CD1c-positive myeloid dendritic cell (primary cell): ENCODE data around the gene PLK1.
A peak's percentile ranks its signal among the peaks of the same experiment; 100 is the strongest.

ENCODE experiments used
- DNase-seq: peaks from one replicate; pipeline ENCODE4 v3.0.0-alpha.2; 2016; ENCODE audit errors: extremely low spot score

Gene PLK1

DNA sequence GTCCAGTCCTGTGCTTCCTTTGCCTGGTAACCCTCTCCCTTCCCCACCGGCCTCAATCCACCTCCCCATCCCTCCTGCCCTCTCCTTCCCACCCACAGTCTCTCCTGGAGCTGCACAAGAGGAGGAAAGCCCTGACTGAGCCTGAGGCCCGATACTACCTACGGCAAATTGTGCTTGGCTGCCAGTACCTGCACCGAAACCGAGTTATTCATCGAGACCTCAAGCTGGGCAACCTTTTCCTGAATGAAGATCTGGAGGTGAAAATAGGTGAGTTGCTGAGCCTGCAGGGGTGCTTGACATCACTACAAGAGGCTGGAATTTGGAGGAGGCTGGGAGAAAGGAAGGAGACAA is 1.3 kb downstream of the PLK1 start:
- DNase-seq: no peak

DNA sequence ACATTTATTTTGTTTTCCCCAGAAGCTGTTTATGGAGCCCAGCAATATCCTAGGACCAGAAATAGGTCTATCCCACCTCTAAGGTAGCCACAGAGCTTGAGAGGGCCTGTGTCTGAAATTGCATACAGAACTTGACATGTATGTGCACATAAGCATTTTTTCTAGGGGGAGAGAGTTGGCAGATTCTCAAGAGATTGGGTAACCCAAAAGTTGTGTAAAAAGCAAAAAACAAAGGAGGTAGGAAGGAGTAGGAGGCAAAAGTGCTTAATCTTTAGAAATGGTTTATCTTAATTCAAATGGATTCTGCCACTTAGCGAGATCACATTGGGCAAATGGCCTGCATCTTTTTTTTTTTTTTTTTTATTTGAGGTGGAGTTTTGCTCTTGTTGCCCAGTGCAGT is 3.5 kb downstream of the PLK1 start:
- peak; percentile 14 for DNase-seq

- DNase-seq: no peak
These were observed 4.8 kb downstream of the PLK1 start for GRCh38 chr16:23683487-23683886.

DNA sequence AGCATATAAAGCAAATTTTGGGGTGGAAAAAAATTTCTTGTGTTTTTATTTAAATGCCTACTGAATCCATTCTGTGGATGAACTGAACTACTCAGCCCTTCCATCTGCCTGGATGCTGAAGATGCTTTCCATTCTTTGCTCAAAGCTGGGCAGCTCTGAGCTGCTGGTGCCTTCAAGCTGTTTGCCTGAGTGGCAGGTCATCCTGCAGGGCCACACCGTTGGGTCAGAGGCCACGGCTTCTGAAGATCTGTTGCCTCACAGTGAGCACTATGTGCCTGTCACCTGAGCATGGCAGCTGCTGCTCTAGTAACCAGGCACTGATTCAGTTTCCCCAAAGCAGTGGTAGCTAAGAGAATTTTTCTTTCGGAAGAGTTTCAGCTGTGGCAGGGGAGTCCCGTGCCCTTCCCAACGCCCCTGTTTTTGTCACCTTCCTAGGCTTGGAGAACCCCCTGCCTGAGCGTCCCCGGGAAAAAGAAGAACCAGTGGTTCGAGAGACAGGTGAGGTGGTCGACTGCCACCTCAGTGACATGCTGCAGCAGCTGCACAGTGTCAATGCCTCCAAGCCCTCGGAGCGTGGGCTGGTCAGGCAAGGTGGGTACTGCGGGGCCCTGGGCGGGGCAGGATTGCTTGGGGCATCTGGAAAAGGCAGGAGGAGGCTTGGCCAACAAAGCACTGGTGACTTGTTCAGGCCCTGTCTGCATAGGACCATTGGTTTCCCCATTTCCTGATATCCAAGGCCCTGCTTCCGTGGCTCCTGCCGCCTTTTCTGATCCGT is 8.5 kb downstream of the PLK1 start:
- DNase-seq: no peak

GRCh38 chr16:23689442-23690187 is 10.9 kb downstream of the PLK1 start:
- DNase-seq: no peak

- DNase-seq: no peak
These were observed 12.2 kb downstream of the PLK1 start for GRCh38 chr16:23690771-23691482.

GRCh38 chr16:23691483-23692189 is 12.9 kb downstream of the PLK1 start:
- no peak for DNase-seq

DNA sequence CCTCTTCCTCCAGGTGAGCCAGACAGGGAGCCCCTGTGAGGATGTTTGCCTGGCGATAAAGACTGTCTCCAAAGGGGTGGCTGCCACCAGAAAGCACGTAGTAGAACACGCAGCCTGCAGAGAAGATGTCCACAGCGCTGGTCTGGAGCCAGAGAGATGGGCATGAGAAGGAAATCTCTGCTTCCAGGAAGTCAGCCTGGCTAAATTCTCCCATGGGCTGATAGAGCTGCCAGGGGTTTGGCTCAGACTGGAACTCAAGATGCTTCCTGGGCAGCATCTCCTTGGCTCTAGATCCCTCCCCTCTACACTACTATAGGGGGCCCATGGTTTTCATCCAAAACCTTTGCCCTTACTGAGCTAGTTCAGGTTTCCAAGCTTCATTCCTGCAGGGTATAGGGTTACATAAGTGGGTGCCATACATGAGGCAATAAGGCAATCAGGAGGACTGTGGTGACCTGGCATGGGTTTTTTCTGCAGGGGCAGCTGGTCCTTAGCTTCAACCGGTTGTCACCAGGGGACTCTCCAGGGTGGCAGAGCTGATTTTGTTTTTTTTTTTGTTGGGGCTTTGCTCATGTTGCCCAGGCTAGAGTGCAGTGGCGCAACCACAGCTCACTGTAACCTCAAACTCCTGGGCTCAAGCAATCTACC is 13.6 kb downstream of the PLK1 start:
- no peak for DNase-seq

DNA sequence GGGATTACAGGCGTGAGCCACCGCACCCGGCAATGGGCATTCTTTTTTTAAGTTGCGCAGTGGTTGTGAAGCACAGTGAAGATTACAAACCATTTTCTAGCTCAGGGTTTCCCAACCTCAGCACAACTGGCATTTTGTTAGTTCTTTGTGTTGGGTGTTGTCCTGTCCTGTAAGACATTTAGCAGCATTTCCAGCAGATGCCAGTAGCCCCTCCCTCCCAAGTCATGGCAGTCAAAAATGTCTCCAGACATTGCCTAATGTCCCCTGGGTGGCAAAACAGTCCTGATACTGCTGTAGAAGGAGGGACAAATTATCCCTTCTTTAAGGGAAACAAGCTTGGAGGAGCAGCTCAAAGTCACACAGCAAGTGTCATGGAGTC is 15.6 kb downstream of the PLK1 start:
- no peak for DNase-seq

GRCh38 chr16:23694644-23695373 is 16.1 kb downstream of the PLK1 start:
- DNase-seq: no peak

GRCh38 chr16:23695756-23696155 is 17.1 kb downstream of the PLK1 start:
- no peak for DNase-seq

DNA sequence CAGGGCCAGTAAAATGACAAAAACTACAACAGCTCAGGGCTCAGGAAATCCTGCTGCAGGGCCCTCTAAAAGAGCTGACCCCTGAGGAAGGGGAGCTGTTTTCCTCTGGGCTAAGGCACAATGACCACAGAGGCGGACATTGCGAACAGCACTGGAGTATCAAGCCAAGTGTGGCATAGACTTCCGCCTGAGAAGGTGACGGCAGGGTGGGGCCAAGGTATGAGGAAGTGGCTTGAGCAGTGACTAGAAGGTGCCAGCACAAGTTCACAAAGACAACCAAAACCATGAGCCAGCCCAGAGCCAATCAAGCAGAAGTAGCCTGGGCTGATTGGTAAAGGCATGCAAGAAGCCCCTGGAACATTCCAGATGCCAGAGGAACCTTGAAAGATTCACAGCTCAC is 20.4 kb downstream of the PLK1 start:
- no peak for DNase-seq

- no peak for DNase-seq
These were observed 21.4 kb downstream of the PLK1 start for GRCh38 chr16:23700093-23700492.

GRCh38 chr16:23700509-23700908 is 21.8 kb downstream of the PLK1 start:
- DNase-seq: no peak

- no peak for DNase-seq
These were observed 22.4 kb downstream of the PLK1 start for GRCh38 chr16:23701045-23701444.

DNA sequence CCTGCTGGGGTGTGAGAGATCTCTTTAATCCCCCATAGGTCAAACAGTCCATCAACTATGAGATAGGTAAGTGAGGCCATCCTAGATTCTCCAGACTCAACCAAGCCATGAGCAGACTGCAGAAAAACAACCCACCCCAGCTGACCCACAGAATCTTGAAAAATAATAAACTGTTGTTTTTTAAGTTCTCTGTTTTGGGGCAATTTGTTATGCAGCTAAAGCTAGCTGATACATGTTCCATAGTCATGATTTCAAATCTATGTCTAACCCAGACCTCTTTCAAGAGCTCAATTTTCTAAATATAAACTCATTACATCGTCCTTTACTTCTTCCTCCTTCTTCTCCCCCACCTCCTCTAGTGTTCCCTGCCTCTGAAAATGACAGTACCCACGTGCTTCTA is 24.3 kb downstream of the PLK1 start:
- DNase-seq: no peak

DNA sequence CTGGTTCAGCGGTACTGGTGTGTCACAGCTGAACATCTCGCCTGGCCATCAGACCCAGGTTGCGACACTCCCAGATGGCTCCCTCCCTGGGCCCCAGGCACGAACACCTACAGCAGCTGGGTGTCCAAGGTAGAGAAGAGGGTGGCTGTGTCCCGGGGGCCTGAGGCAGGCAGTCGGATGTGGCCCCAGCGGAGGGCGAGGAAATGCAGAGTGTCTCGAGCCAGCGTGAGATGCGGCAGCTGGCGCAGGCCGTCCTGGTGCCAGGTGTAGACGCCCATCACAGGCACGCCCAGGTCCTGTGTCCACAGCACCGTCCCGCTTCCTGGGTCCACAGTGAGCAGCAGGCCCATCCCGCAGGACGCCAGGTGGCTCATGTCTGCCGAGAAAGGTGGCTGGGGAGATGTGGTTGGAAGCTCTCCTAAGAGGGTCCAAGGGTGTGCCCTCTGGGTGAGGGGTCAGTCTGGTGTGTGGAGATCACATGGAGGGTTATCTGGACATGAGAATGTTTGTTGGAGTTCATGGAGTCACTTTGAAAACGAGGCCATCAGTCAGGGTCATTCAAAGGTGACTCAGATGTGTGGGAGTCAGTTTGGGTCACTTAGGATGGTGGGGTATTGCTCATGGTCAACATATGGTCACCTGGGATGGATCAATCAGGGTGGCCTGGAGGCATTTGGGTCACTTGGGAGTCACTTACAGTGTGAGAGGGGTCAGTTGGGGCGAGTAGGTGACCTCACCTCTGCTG is 26.3 kb downstream of the PLK1 start:
- DNase-seq: no peak

- no peak for DNase-seq
These were observed 26.8 kb downstream of the PLK1 start for GRCh38 chr16:23705517-23705902.

- DNase-seq: no peak
These were observed 27.8 kb downstream of the PLK1 start for GRCh38 chr16:23706439-23706838.

DNA sequence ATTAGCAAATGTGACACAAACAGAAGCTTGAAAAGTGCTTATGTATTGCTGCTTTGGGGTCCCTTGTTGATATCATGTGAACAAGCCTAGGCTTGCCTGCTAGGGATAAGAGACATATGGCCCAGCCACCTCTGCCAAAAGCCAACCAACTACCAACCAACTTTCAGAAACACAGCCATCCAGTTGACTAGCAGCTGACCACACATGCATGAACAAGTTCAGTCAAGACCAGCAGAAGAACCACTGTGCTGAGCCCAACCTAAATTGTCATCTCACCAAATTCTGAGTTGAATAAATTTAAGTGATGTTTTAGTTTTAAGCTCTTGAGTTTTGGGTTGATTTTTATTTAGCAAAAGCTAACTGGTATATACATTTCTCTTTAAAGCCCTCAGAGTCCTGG is 30.8 kb downstream of the PLK1 start:
- no peak for DNase-seq
